DOHH2 (cell line): ENCODE measurements around the gene PAQR6.

ENCODE experiments used
- H3F3A ChIP-seq: fragments of 200-600 bp; sonication (generic), shearing (Covaris generic); 2 replicates; pipeline ENCODE4 v1.6.0; 2016; ENCODE audit warnings: antibody characterized with exemption, mild to moderate bottlenecking; ENCODE audit not compliant: control insufficient read depth, insufficient read depth
- H3K27ac ChIP-seq: fragments of 200-600 bp; sonication (generic); 2 replicates; pipeline ENCODE4 v1.5.1; 2014; ENCODE audit warnings: low read depth, mild to moderate bottlenecking, low read length, moderate library complexity
- H3K27me3 ChIP-seq: fragments of 200-600 bp; sonication (generic); 2 replicates; pipeline ENCODE4 v1.6.1; 2014; ENCODE audit warnings: mild to moderate bottlenecking, low read length, mixed read lengths; ENCODE audit not compliant: control insufficient read depth
- H3K36me3 ChIP-seq: fragments of 200-600 bp; sonication (generic); 2 replicates; pipeline ENCODE4 v1.6.1; 2014; ENCODE audit warnings: mild to moderate bottlenecking, low read length, moderate library complexity, mixed read lengths; ENCODE audit not compliant: control insufficient read depth
- H3K4me1 ChIP-seq: fragments of 200-600 bp; sonication (generic); 2 replicates; pipeline ENCODE4 v1.6.1; 2014; ENCODE audit warnings: mild to moderate bottlenecking, low read length, mixed read lengths; ENCODE audit not compliant: control insufficient read depth
- H3K4me2 ChIP-seq: fragments of 200-600 bp; sonication (generic); 2 replicates; pipeline ENCODE4 v1.6.0; 2014; ENCODE audit warnings: mild to moderate bottlenecking, low read length, moderate library complexity
- H3K4me3 ChIP-seq: fragments of 200-600 bp; sonication (generic); 2 replicates; pipeline ENCODE4 v1.5.1; 2014; ENCODE audit warnings: mild to moderate bottlenecking, low read length, mixed read lengths
- H3K79me2 ChIP-seq: fragments of 200-600 bp; sonication (generic); 2 replicates; pipeline ENCODE4 v1.6.1; 2014; ENCODE audit warnings: mild to moderate bottlenecking, low read length, mixed read lengths; ENCODE audit not compliant: control insufficient read depth
- H3K9me2 ChIP-seq: fragments of 200-600 bp; sonication (generic); replicated peaks from 2 replicates; pipeline ENCODE4 v1.6.1; 2014; ENCODE audit warnings: mild to moderate bottlenecking, low read length, mixed read lengths; ENCODE audit not compliant: control insufficient read depth
- H3K9me3 ChIP-seq: fragments of 200-600 bp; sonication (generic); 2 replicates; pipeline ENCODE4 v1.6.1; 2014; ENCODE audit warnings: antibody characterized with exemption, low read length, mixed read lengths; ENCODE audit not compliant: control insufficient read depth, insufficient read depth
- H4K20me1 ChIP-seq: fragments of 200-600 bp; sonication (generic); 2 replicates; pipeline ENCODE4 v1.6.0; 2014; ENCODE audit warnings: low read depth, mild to moderate bottlenecking, antibody characterized with exemption, low read length, moderate library complexity; ENCODE audit not compliant: control insufficient read depth, insufficient read depth
- CTCF ChIP-seq: fragments of 200-600 bp; sonication (generic); IDR thresholded peaks from one replicate; pipeline ENCODE4 v1.5.1; 2014; ENCODE audit warnings: antibody characterized with exemption, mild to moderate bottlenecking, low read depth, low read length; ENCODE audit not compliant: poor library complexity, severe bottlenecking
- EZH2phosphoT487 ChIP-seq: fragments of 200-600 bp; sonication (generic); IDR thresholded peaks from 2 replicates; pipeline ENCODE4 v1.6.1; 2017; ENCODE audit warnings: borderline replicate concordance, mild to moderate bottlenecking, antibody characterized with exemption, low read length, moderate library complexity, mixed read lengths

Gene PAQR6

GRCh38 chr1:156233426-156234127, 14.3 kb downstream of the PAQR6 start:
- H3K79me2 ChIP-seq = no peaks in the 10 kb centered on the region
- H3F3A ChIP-seq = no peaks in the 10 kb centered on the region
- H3K9me3 ChIP-seq = no peaks in the 10 kb centered on the region
- H3K27me3 ChIP-seq = no peaks in the 10 kb centered on the region
- no peak overlapping the region for H3K4me2 ChIP-seq
- H3K36me3 ChIP-seq = peaks cover 38% of the 10 kb centered on the region
- TF ChIP-seq CTCF (no peak), EZH2phosphoT487 (no peak)
- no peaks in the 10 kb centered on the region for H4K20me1 ChIP-seq
- H3K4me1 ChIP-seq = no peaks in the 10 kb centered on the region
- no peaks in the 10 kb centered on the region for H3K9me2 ChIP-seq
- H3K27ac ChIP-seq = no peak overlapping the region
- no peak overlapping the region for H3K4me3 ChIP-seq

- H3K4me2 ChIP-seq = no peak overlapping the region
- H3K36me3 ChIP-seq = peaks cover 31% of the 10 kb centered on the region
- H3K9me3 ChIP-seq = no peaks in the 10 kb centered on the region
- no peaks in the 10 kb centered on the region for H3K4me1 ChIP-seq
- H3K79me2 ChIP-seq = no peaks in the 10 kb centered on the region
- H3F3A ChIP-seq = no peaks in the 10 kb centered on the region
- H4K20me1 ChIP-seq = no peaks in the 10 kb centered on the region
- H3K9me2 ChIP-seq = no peaks in the 10 kb centered on the region
- H3K4me3 ChIP-seq = no peak overlapping the region
- H3K27me3 ChIP-seq = no peaks in the 10 kb centered on the region
- no peak overlapping the region for H3K27ac ChIP-seq
- no peak for TF ChIP-seq EZH2phosphoT487
These were observed 15.5 kb downstream of the PAQR6 start for GRCh38 chr1:156232201-156232894.

GRCh38 chr1:156230473-156230837, 17.4 kb downstream of the PAQR6 start:
- TF ChIP-seq CTCF (no peak), EZH2phosphoT487 (no peak)
- no peaks in the 10 kb centered on the region for H4K20me1 ChIP-seq

GRCh38 chr1:156229809-156230472, 17.9 kb downstream of the PAQR6 start:
- Histone ChIP-seq H3K9me3 (no peaks in the 10 kb centered on the region), H3K27me3 (no peaks in the 10 kb centered on the region), H3K27ac (no peak overlapping the region), H3K79me2 (no peaks in the 10 kb centered on the region), H3K4me1 (peaks cover 8% of the 10 kb centered on the region), H3F3A (no peaks in the 10 kb centered on the region; the same call in 1 of the 2 replicates), H4K20me1 (no peaks in the 10 kb centered on the region), H3K9me2 (no peaks in the 10 kb centered on the region), H3K4me3 (no peak overlapping the region), H3K4me2 (no peak overlapping the region), H3K36me3 (peaks cover 26% of the 10 kb centered on the region)
- TF ChIP-seq CTCF (no peak), EZH2phosphoT487 (no peak)

More at GRCh38 chr1:156230473-156230837, 17.4 kb downstream of the PAQR6 start:
- H3K4me3 ChIP-seq = no peak overlapping the region
- peaks cover 5% of the 10 kb centered on the region for H3K4me1 ChIP-seq
- peaks cover 26% of the 10 kb centered on the region for H3K36me3 ChIP-seq
- H3F3A ChIP-seq = no peaks in the 10 kb centered on the region; the same call in 1 of the 2 replicates
- no peaks in the 10 kb centered on the region for H3K9me3 ChIP-seq
- no peaks in the 10 kb centered on the region for H3K9me2 ChIP-seq
- no peak overlapping the region for H3K4me2 ChIP-seq
- H3K79me2 ChIP-seq = no peaks in the 10 kb centered on the region
- no peaks in the 10 kb centered on the region for H3K27me3 ChIP-seq
- H3K27ac ChIP-seq = no peak overlapping the region
